ENCODE measurements around the gene LHPP. TPM values are rescaled to one million over a fixed set of nuclear protein-coding genes. Genes with fewer than 3 reads are reported as not detected.

The LHPP gene
- total RNA-seq, 1 donor from 2014 or later = 22.9 TPM

GRCh38 chr10:124592101-124592500, 130.5 kb downstream of the LHPP start:
- ChIA-PET CTCF (interaction anchor here (1.4 kb wide), 1 partner anchor 149 kb away, joined by 4 read pairs; no protein-coding TSS in a partner anchor), POLR2A (interaction anchor here (1.0 to 2.0 kb wide), 3 partner anchors 9 to 27 kb away, joined by 4 to 9 read pairs (median 4); no protein-coding TSS in a partner anchor)
- Mint-ChIP-seq H3K27ac (peak overlapping the region; percentile 46), H3K4me1 (peaks cover 68% of the 10 kb centered on the region), H3K36me3 (ENCODE audit: low read depth) (no peaks in the 10 kb centered on the region), H3K27me3 (no peaks in the 10 kb centered on the region), H3K4me3 (no peak overlapping the region), H3K9me3 (no peaks in the 10 kb centered on the region)
- ATAC-seq (ENCODE audit: low read depth) = peak; percentile 28
- TF ChIP-seq CTCF (IDR thresholded peaks at IDR 0.05) = no peak
- DNase-seq = no peak
- intact Hi-C loops (cut with micrococcal nuclease) = no loop called here

DNA sequence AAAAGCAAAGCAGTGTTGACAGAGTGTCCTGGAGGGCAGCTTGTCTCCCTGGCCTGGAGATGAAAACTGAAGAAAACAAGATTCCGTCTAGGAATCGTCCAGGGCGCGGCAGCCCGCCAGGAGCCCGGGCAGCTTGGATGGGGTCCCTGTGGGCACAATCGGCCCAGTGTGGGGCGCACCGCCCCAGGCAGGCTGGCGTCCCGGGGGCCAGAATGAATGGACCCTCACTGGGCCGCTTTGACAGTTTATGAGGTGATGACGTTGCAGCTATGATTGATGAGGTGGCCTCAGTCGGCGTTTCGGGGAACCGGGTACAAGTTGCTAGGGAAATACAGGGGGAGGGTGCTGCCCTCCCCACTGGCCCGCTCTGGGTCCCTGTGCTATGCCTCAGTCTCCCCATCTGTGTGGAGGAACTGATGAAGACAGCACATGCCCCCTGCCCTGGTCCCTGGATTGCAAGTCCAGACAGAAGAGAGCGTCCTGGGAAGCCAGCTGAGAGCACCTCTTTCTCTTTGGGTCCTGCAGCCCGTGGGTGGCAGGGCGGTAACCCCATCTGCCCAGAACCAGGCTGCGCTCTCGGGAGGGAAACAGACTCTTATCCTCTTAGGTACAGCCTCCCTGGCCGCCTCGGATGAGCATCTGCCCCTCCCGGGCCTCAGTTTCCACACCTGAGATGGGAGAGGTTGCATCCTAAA, 131.3 kb downstream of the LHPP start:
- no peaks in the 10 kb centered on the region for H3K9me3 Mint-ChIP-seq
- H3K27me3 Mint-ChIP-seq = no peaks in the 10 kb centered on the region
- H3K4me3 Mint-ChIP-seq = no peak overlapping the region
- CTCF ChIA-PET = interaction anchor here (1.4 kb wide), 1 partner anchor 148 kb away, joined by 4 read pairs; no protein-coding TSS in a partner anchor
- intact Hi-C loops (cut with micrococcal nuclease) = no loop called here
- DNase-seq (no peak), ATAC-seq (ENCODE audit: low read depth) (no peak)
- peaks cover 69% of the 10 kb centered on the region for H3K4me1 Mint-ChIP-seq
- H3K36me3 Mint-ChIP-seq (ENCODE audit: low read depth) = no peaks in the 10 kb centered on the region
- POLR2A ChIA-PET = interaction anchor here (1.0 to 2.0 kb wide), 3 partner anchors 8 to 14 kb away, joined by 4 to 9 read pairs (median 5); no protein-coding TSS in a partner anchor
- H3K27ac Mint-ChIP-seq = no peak overlapping the region
- no peak for TF ChIP-seq CTCF (IDR thresholded peaks at IDR 0.05)

DNA sequence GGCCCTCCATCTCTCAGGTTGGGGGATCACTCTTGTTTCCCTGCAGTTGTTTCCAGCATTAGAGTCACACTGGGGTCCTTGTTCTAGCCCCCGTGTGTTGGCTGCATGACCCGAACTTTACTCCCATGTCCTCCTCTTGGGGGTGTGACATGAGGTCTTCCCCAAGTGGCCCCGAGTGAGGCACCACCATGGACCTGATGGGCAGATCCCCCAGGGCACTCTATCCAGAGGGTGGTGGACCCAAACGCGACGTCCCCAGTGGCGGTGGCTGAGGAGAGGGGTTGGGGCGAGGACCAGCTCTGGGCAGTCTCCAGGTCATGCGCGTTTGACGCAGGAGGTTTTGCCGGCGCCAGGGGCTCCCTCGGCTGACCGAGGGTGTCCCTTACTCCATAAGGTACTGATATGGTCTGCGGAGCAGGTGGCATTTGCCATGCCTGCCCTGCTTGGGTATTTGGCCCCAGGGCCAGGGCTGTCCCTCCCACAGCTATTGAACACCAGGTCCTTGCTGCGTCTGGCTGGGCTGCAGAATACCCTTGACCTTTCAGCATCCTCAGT, 131.9 kb downstream of the LHPP start:
- DNase-seq = no peak
- no peak for TF ChIP-seq CTCF (IDR thresholded peaks at IDR 0.05)
- Mint-ChIP-seq H3K4me3 (no peak overlapping the region), H3K9me3 (no peaks in the 10 kb centered on the region), H3K27me3 (no peaks in the 10 kb centered on the region), H3K36me3 (ENCODE audit: low read depth) (no peaks in the 10 kb centered on the region), H3K4me1 (peaks cover 69% of the 10 kb centered on the region), H3K27ac (no peak overlapping the region)
- ATAC-seq (ENCODE audit: low read depth) = no peak
- intact Hi-C loops (cut with micrococcal nuclease) = no loop called here
- CTCF ChIA-PET = interaction anchor here (1.4 kb wide), 1 partner anchor 148 kb away, joined by 4 read pairs; no protein-coding TSS in a partner anchor
- POLR2A ChIA-PET = interaction anchor here (2.0 kb wide), 1 partner anchor 10 kb away, joined by 5 read pairs; no protein-coding TSS in a partner anchor

DNA sequence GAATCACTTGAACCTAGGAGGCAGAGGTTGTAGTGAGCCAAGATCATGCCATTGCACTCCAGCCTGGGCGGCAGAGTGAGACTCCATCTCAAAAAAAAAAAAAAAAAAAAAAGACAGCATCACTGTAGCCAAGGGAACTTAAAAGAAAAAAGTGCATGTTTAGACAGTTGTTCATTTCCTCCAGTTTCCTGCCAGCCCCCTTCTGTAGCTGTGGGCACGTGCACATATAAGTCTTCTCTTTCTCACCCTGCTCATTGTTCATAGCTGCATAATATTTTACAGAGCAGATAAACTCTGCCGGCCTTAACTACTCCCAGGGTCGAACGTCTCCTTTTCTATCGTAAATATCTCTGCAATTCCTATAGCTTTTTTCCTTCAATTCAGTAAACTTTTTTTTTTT, 132.6 kb downstream of the LHPP start:
- no peak for TF ChIP-seq CTCF (IDR thresholded peaks at IDR 0.05)
- intact Hi-C loops (cut with micrococcal nuclease) = no loop called here
- DNase-seq (no peak), ATAC-seq (ENCODE audit: low read depth) (no peak)
- Mint-ChIP-seq H3K36me3 (ENCODE audit: low read depth) (no peaks in the 10 kb centered on the region), H3K27ac (peak overlapping the region; percentile 16), H3K4me1 (peaks cover 69% of the 10 kb centered on the region), H3K27me3 (no peaks in the 10 kb centered on the region), H3K9me3 (no peaks in the 10 kb centered on the region), H3K4me3 (no peak overlapping the region)
- POLR2A ChIA-PET = interaction anchor here (0.7 to 2.0 kb wide), 7 partner anchors 9 to 322 kb away, joined by 3 to 7 read pairs (median 5); no protein-coding TSS in a partner anchor
- CTCF ChIA-PET = no interaction called here

Data from activated B cell treated with CpG ODN at 0.5 μM for 24 hours (primary cell).